ENCODE measurements around the gene UBA1.
A peak's percentile ranks its signal among the peaks of the same experiment; 100 is the strongest.

Gene UBA1

DNA sequence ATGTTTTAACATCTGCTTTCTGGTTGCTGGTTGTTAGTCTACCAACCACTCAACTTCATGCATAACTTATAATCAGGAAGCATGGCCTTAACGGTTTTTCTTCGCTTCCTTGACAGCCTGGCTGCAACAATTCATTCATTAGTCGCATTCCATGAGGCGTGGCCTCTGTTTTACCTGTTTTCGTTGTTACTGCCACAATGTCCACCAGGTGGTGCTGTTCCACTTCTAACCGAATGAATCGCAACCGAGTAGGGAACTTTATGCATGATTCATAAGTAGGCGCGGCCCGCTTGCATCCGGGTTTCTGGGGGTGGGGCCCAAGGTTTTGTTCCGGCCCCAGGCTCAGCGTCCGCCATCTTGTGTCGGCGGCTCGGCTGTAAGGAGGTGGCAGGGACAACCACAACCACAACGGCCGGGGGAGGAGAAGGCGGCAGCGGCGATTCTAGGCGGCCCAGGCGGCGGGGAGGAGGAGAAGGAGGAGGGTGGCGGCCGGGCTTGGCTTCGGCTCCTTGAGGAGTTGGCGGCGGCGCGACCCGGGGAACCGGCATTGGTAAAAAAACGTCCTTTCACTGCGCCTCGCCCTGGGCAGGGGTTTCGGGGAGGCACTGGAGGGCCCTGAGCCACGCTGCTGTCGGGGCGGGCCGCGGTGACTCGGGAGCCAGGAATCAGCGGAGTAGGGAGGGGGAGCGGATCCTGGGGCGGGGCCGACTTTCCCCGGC lies at the start of gene UBA1:
Gene UBA1 (plus strand): TSS at position 355 of the 719 bp plus-strand sequence. CDS start 4,974 bp downstream, outside the sequence.
- peak; percentile 95 to 98 for DNase-seq

GRCh38 chrX:47143894-47144625 lies 49.6 kb upstream of the UBA1 start:
- peak; percentile 72 for DNase-seq

DNA sequence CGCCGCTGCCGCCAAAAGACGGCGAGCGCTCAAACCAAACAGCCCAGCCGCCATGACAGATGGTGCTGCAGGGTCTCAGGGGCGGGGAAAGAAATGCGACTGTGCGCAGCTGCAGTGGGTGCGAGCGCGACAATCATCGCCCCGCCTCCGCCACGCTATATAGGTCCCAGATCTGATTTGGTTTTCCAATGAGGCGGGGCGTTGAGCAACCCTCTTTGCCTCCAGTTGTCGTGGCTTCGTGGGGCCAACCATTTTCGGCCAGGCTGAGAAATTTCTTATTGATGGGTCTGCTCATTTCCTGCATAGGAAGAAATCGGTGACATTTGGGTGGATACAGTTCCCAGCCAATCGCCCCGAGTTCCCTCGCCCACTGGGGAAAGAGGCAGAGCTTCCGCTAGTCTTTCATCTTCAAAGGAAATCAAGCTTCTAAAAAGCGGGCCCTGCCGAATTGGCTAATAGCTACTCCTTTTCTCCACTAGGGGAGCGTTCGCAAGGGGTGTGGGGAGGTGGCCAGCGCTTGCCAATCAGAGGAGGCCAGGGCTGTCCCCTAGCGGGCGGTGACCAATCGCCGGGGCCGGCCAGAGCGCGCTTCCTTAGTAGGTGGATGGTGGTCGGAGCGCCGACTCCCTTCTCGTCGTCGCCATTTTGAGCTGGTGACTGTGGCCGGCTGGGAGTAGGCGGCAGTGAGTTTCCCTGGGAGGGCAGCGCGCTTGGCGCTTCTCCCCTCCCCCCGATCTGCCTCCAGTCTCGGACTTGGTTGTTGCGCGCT lies 48.8 kb upstream of the UBA1 start, which contains the start of the genes NDUFB11 and RBM10:
Gene NDUFB11 (minus strand): TSS at position 77 of the 769 bp plus-strand sequence. CDS start 23 bp downstream, at position 54.
Gene RBM10 (plus strand): TSS at position 596 of the 769 bp plus-strand sequence. CDS start 2,261 bp downstream, outside the sequence.
- peak; percentile 96 for DNase-seq

- DNase-seq = peak in 1 of 2 experiments; percentile 43
These were observed 48.1 kb upstream of the UBA1 start for GRCh38 chrX:47145395-47146120.

DNA sequence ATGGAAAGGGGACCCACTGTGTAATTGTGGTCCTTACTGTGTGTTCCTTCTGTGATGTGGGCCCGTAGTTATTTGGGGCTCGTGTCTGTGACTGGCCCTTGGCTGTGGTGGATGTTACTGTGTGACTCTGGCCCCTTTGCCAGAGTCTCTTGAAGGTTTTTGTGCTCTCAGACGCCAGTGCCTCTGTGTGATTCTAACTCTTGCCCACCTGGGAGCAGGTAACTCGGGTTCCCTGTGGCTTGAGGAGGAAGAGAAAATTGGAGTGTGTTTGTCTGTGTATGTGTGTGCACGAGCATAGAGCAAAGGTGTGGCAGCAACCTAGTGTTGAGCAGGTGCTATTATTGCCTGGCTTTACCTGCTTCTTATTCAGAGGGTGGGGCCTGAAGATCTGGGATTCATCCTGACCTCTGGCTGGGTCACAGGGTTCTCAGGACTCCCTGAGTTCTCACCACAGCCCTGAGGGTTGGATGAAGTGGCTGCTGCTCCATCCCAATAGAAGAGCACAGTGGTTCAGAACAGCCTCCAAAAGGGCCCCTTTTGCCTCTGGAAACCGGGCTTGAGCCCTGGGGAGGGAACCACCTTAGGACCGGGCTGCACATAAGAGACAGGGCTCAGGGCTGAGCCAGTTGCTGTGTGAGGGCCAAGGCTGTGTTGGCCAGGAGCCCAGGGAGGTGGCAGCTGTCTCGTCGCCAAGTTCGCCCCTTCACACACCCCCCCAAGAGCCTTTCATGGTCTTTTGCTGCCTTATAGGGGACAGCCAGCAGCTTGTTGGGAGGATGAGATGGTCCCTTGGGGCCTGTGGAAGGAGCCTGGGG lies 47.3 kb upstream of the UBA1 start:
- peak; percentile 74 to 86 for DNase-seq

- no peak for DNase-seq
These were observed 46.4 kb upstream of the UBA1 start for GRCh38 chrX:47146936-47147859.

- DNase-seq = no peak
These were observed 44.7 kb upstream of the UBA1 start for GRCh38 chrX:47148946-47149345.

DNA sequence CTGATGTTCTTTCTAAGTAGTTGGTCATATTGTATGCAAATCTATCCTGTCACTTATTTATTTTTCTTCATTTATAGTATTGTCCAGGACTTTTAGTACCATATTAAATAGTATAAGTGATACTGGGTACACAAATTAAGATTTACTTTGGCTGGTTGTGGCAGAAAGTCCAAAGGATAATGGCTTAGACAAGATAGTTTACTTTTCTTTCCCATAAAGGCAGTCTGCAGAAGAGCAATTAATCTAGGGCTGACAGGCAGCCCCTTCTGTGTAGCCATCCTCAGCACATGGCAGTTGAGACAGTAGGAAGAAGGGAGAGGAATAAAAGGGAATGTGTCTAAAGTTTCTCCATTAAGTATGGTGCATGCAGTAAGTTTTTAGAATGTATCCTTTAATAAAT lies 42.2 kb upstream of the UBA1 start:
- DNase-seq = no peak

DNA sequence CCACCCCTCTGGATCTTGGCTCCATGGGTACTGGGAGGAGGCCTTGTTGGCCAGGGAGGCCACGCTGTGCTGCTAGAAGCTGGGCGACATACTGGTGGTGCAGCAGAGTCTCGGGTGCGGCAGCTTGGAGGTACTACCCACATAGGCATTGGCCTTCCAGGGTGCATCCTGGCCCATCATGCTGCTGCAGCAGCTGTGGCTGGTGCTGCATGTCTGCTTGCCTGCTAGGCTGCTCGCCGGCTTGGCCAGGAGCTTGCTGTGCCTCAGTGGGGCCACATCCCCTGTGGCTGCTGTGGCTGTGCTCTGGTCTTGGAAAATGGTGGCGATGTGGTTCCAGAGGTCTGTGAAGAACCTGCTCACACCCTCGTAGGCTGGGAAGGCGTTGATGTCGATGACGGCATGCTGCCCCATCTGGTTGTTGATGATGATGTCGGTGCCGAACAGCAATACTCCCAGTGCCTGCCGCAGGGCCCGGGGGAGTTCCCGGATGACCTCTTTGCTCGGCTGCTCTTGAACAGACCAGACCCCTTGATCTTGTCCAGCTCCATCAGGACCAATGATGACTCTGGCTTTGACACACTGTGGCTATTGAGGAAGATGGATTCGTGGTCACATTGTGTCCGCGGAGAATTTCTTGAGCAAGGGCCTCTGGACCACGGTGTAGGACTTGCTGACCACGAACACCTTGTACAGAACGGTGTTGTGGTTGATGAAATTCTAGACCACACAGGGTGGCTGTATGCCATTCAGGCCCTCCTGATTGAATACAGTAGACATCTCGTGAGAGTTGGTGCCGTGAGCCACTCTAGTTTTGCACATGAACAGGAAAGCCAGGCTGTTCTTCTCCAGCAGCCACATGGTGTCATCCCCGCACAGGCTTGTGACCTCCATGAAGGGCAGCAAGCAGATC lies 36.8 kb upstream of the UBA1 start:
- no peak for DNase-seq

DNA sequence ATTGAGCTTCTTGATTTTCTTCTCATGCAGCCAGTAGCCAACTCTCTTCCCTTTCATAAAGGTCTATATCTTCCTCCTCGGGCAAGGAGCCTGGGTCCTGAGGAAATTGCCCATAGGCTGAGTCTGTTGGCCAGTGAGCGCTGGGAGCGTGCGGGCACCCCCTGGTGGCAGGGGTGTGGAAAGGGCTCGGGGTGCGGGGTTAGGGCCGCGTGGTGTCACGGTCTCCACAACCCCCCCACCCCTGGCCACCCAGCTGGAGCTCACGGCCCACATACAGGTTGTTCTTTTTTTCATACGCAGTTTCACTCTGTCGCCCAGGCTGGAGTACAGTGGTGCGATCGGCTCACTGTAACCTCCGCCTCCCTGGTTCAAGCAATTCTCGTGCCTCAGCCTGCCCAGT lies 35.5 kb upstream of the UBA1 start:
- DNase-seq = no peak

DNA sequence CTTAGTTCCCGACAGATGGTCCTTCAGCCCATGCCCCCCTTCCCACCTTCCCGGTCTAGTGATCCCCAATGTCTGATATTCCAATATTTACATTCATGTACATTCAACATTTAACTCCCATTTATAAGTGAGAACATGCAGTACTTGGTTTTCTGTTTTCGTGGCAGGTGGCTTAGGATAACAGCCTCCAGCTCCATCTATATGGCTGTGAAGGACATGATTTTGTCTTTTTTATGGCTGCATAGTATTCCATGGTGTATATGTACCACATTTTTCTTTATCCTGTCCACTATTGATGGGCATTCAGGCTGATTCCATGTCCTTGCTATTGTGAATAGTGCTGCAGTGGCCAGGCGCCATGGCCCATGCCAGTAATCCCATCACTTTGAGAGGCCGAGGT lies 34.8 kb upstream of the UBA1 start:
- no peak for DNase-seq

- no peak for DNase-seq
These were observed 32.8 kb upstream of the UBA1 start for GRCh38 chrX:47160781-47161180.

DNA sequence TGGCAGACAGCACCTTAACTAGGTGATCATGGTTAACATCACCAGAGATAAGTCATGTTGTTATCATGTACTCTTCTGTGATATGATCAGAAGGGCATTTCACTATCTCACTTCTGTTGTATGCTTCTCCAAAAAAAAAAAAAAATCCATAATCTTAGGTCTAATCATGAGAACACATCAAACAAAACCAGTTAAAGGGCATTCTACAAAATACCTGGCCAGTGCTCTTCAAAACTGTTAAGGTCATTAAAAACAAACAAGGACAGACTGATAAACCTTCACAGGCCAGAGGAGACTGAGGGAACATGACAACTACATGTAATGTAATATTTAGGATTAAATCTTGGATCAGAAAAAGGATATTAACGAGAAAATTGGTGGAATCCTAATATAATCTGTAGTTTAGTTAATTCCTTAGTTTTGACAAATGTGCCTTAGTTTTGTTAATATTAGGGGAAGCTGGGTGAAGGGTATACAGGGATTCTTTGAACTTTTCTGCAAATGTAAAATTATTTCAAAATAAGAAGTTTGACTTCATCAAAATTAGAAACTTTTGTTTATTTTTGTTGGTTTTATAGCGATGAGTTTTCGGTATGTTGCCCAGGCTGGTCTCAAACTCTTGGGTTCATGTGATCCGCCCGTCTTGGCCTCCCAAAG lies 30.6 kb upstream of the UBA1 start:
- DNase-seq = no peak

DNA sequence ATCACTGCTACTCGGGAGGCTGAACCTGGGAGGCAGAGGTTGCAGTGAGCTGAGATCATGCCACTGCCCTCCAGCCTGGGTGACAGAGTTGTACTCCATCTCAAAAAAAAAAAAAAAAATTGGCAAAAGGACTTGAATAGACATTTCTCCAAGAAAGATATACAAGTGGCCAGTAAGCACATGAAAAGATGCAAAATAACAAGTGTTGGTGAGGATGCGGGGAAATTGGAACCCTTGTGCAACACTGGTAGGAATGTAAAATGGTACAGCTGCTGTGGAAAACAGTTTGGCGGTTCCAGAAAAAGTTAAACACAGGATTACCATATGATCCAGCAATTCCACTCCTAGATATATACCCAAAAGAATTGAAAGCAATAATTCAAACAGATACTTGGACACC lies 29.2 kb upstream of the UBA1 start:
- DNase-seq = no peak

GRCh38 chrX:47166126-47166525 lies 27.5 kb upstream of the UBA1 start:
- DNase-seq = no peak

DNA sequence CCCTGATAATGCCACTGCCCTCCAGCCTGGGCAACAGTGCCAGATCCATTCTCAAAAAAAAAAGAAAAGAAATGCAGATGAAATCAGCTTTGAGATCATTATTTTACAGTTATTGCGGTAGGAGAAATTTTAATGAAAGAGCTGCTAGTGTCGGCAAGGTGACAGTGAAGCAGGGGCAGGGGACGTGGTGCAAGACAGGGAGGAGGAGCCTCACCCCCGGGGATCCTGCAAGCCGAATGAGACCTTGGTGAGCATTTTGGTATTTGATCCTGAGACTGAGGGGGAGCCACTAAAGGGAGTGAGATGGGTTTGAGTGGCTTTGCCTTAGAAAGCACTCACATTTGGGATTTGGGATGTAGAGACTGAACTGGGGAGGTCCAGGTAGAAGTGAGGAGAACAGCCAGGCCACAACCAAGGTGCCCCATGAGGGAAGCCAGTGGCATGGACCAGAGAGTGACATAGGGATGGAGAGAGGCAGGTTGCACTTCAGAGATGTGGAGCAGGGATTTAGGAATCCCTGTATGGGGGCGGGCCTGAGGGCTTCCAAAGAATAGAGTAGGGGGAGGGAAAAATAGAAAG lies 25.0 kb upstream of the UBA1 start:
- DNase-seq = no peak

DNA sequence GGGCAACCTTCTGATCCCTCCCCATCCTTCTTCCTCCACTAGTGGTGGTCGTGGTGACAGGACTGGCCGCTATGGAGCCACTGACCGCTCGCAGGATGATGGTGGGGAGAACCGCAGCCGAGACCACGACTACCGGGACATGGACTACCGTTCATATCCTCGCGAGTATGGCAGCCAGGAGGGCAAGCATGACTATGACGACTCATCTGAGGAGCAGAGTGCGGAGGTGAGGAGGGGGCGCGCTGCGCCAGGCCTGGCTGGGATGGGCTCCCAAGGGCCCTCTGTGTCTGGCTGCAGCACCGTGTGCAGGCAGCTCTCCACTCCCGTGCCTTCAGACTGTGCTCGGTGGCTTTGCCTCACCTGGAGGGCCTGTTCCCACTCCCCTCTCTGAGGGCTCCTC lies 24.4 kb upstream of the UBA1 start:
- DNase-seq = no peak

- DNase-seq = no peak
These were observed 23.7 kb upstream of the UBA1 start for GRCh38 chrX:47169726-47170515.
